Loucy (cell line): ENCODE results near the gene ZSCAN16.

ENCODE experiments used
- H2AFZ ChIP-seq: fragments of 200-600 bp; sonication (generic); 2 replicates; pipeline ENCODE4 v1.6.0; 2016; ENCODE audit warnings: antibody characterized with exemption, mild to moderate bottlenecking, low read length, moderate library complexity
- H3F3A ChIP-seq: fragments of 200-600 bp; 2 replicates; pipeline ENCODE4 v1.6.0; 2016; ENCODE audit warnings: antibody characterized with exemption, low read depth, mild to moderate bottlenecking
- H3K27me3 ChIP-seq: fragments of 200-600 bp; sonication (generic); 2 replicates; pipeline ENCODE4 v1.6.1; 2014; ENCODE audit warnings: low read length, mild to moderate bottlenecking; ENCODE audit not compliant: insufficient read depth, poor library complexity, severe bottlenecking
- H3K36me3 ChIP-seq: fragments of 200-600 bp; sonication (generic); 2 replicates; pipeline ENCODE4 v1.6.1; 2016; ENCODE audit warnings: low read length; ENCODE audit not compliant: insufficient read depth
- H3K4me1 ChIP-seq: fragments of 200-600 bp; sonication (generic); 2 replicates; pipeline ENCODE4 v1.5.1; 2014; ENCODE audit warnings: low read length, mild to moderate bottlenecking; ENCODE audit not compliant: insufficient read depth, poor library complexity, severe bottlenecking
- H3K4me2 ChIP-seq: fragments of 200-600 bp; sonication (generic); 2 replicates; pipeline ENCODE4 v1.6.0; 2014; ENCODE audit warnings: antibody characterized with exemption, low read length, low read depth, mild to moderate bottlenecking; ENCODE audit not compliant: poor library complexity, severe bottlenecking
- H3K4me3 ChIP-seq: fragments of 200-600 bp; sonication (generic); 2 replicates; pipeline ENCODE4 v1.5.1; 2014; ENCODE audit warnings: low read length, mild to moderate bottlenecking, mixed read lengths; ENCODE audit not compliant: poor library complexity, severe bottlenecking
- H3K79me2 ChIP-seq: fragments of 200-600 bp; sonication (generic); 2 replicates; pipeline ENCODE4 v1.6.1; 2014; ENCODE audit warnings: low read length; ENCODE audit not compliant: insufficient read depth
- H3K9ac ChIP-seq: fragments of 200-600 bp; sonication (generic); 2 replicates; pipeline ENCODE4 v1.6.0; 2014; ENCODE audit warnings: mild to moderate bottlenecking, low read depth, low read length, moderate library complexity; ENCODE audit not compliant: poor library complexity, severe bottlenecking
- H3K9me2 ChIP-seq: fragments of 200-600 bp; sonication (generic); replicated peaks from 2 replicates; pipeline ENCODE4 v1.6.1; 2016; ENCODE audit warnings: low read depth, low read length, mixed read lengths
- H3K9me3 ChIP-seq: fragments of 200-600 bp; sonication (generic); 2 replicates; pipeline ENCODE4 v1.6.1; 2014; ENCODE audit warnings: mild to moderate bottlenecking, antibody characterized with exemption, low read length, low read depth; ENCODE audit not compliant: insufficient read depth
- H4K20me1 ChIP-seq: fragments of 200-600 bp; sonication (generic); 2 replicates; pipeline ENCODE4 v1.6.0; 2014; ENCODE audit warnings: antibody characterized with exemption, low read length, mild to moderate bottlenecking; ENCODE audit not compliant: insufficient read depth, poor library complexity, severe bottlenecking
- EZH2phosphoT487 ChIP-seq: fragments of 200-600 bp; IDR thresholded peaks from 2 replicates; pipeline ENCODE4 v1.6.1; 2018; ENCODE audit warnings: antibody characterized with exemption, mild to moderate bottlenecking, moderate library complexity, borderline replicate concordance
- TF ChIP-seq, protein P1 (sequence below): fragments of 200-600 bp; sonication (generic); conservative IDR thresholded peaks from 2 replicates; pipeline ENCODE4 v1.5.1; 2014; ENCODE audit warnings: mild to moderate bottlenecking, antibody characterized with exemption, low read length

The ZSCAN16 gene

DNA sequence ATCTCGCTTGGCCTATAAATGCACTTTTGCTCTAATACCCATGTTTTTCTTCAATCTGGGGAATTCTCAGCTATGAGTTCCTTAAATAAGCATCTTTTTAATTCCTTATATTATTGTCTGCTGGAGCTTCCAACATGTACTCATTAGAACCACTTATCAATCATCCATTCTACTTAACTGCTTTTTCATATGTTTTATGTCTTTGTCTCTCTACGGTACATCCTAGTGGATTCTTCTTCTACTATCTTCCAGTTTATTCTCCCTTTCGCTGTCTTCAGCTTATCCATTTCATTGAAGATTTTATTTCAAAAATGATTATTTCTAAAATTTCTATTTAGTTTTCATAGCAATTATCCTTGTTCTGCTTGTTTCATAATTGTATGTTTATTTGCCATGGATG is 12.4 kb upstream of the ZSCAN16 start:
- Histone ChIP-seq H3K9me3 (no peaks in the 10 kb centered on the region), H4K20me1 (no peaks in the 10 kb centered on the region)

DNA sequence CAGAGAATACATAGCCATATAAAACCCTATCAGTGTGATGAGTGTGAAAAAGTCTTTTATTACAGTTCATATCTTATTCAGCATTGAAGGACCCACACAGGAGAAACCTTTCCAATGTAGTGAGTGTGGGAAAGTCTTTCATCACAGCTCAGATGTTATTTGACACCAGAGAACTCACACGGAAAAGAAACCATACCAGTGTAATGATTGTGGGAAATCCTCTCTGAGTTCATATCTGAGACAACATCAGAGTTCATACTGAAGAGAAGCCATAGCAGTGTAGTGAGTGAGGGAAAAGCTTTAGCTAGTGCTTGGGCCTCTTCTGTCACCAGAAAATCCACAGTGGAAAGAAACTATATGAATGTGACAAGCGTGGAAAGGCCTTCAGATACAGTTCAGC is 8.6 kb upstream of the ZSCAN16 start:
- no peaks in the 10 kb centered on the region for H3K4me1 ChIP-seq
- TF ChIP-seq, protein P1, sequence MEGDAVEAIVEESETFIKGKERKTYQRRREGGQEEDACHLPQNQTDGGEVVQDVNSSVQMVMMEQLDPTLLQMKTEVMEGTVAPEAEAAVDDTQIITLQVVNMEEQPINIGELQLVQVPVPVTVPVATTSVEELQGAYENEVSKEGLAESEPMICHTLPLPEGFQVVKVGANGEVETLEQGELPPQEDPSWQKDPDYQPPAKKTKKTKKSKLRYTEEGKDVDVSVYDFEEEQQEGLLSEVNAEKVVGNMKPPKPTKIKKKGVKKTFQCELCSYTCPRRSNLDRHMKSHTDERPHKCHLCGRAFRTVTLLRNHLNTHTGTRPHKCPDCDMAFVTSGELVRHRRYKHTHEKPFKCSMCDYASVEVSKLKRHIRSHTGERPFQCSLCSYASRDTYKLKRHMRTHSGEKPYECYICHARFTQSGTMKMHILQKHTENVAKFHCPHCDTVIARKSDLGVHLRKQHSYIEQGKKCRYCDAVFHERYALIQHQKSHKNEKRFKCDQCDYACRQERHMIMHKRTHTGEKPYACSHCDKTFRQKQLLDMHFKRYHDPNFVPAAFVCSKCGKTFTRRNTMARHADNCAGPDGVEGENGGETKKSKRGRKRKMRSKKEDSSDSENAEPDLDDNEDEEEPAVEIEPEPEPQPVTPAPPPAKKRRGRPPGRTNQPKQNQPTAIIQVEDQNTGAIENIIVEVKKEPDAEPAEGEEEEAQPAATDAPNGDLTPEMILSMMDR: no peak
- no peak for TF ChIP-seq EZH2phosphoT487
- peaks cover 37% of the 10 kb centered on the region for H3K36me3 ChIP-seq
- no peaks in the 10 kb centered on the region for H3K79me2 ChIP-seq
- H3K9me3 ChIP-seq: no peaks in the 10 kb centered on the region
- H4K20me1 ChIP-seq: no peaks in the 10 kb centered on the region
- no peak overlapping the region for H3K9ac ChIP-seq
- no peak overlapping the region for H2AFZ ChIP-seq
- H3K9me2 ChIP-seq: no peaks in the 10 kb centered on the region
- H3K4me3 ChIP-seq: no peak overlapping the region
- no peaks in the 10 kb centered on the region for H3F3A ChIP-seq
- no peaks in the 10 kb centered on the region for H3K27me3 ChIP-seq
- H3K4me2 ChIP-seq: no peak overlapping the region

More for the DNA sequence above, 12.4 kb upstream of the ZSCAN16 start:
- Histone ChIP-seq H3F3A (no peaks in the 10 kb centered on the region), H3K27me3 (no peaks in the 10 kb centered on the region), H3K4me1 (no peaks in the 10 kb centered on the region), H3K9ac (no peak overlapping the region), H3K4me2 (no peak overlapping the region), H3K79me2 (no peaks in the 10 kb centered on the region), H3K4me3 (no peak overlapping the region), H3K9me2 (no peaks in the 10 kb centered on the region), H3K36me3 (peaks cover 12% of the 10 kb centered on the region; the same call in 1 of the 2 replicates), H2AFZ (no peak overlapping the region)
- TF ChIP-seq, protein P1: no peak
- no peak for TF ChIP-seq EZH2phosphoT487

DNA sequence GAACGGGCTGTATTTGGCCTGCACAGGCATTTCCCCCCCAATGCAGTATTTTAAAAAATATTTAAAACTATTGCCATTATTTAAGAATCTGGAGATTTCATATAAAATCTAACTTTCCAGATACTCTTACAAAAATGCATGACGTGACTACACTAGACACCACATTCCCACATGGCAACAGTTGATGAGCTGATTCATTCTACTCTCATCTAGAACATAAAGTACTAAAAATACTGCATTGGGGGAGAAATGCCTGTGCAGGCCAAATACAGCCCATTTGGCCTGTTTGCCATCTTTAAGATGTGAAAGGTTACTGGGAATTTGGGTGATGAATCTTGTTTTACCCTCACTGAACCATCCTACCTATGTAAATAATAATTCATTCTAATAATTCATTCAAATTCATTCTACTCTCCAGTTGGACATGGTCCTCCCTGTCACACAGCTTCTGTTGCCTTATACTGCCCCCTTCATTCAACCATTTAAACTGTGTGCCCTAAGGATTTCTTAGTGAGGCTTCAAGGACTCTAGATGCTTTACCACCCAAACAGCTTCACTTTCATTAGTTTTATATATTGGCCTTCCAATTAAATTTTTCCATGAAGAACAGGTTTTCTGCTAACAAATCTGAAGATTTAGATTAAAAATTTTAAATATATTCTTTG is 6.9 kb upstream of the ZSCAN16 start:
- Histone ChIP-seq H4K20me1 (no peaks in the 10 kb centered on the region), H3K4me1 (no peaks in the 10 kb centered on the region), H3K27me3 (no peaks in the 10 kb centered on the region), H3K9ac (no peak overlapping the region), H3K4me3 (no peak overlapping the region), H3F3A (no peaks in the 10 kb centered on the region), H3K9me2 (no peaks in the 10 kb centered on the region), H3K9me3 (no peaks in the 10 kb centered on the region), H3K4me2 (no peak overlapping the region), H2AFZ (no peak overlapping the region), H3K79me2 (no peaks in the 10 kb centered on the region), H3K36me3 (peaks cover 43% of the 10 kb centered on the region)
- TF ChIP-seq, protein P1: 0 out of 2 replicates have a peak, but pooled peaks have one; percentile 17
- no peak for TF ChIP-seq EZH2phosphoT487
